ENCODE measurements around the gene BMAL2.
A peak's percentile ranks its signal among the peaks of the same experiment; 100 is the strongest.

BMAL2 gene

GRCh38 chr12:27319409-27319808, 13.2 kb upstream of the BMAL2 start:
- DNase-seq (ENCODE audit: low read depth), result peak; percentile 23

GRCh38 chr12:27319848-27320247, 12.8 kb upstream of the BMAL2 start:
- no peak overlapping the region for H3K4me3 ChIP-seq (ENCODE audit: low read depth, low read length)
- DNase-seq (ENCODE audit: low read depth), result no peak

More at GRCh38 chr12:27319409-27319808, 13.2 kb upstream of the BMAL2 start:
- no peak overlapping the region for H3K4me3 ChIP-seq (ENCODE audit: low read depth, low read length)

DNA sequence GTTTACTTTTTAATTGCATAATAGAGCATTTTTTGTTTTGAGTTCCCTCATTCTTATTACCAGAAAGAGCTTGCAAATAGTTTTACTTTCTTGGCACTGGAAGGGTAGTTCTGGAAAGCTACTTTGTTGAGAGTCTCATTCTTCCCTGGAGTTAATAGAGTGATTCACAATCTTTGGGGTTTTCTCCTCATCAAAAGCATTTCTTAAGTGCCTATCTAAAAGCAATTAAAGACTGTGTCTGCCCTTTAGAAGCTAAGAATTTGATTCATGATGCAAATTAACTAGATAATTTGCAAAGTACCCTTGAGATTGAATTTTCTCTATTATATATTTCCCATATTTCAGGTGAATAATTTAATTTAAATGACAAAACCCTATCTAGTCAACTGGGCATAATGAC, 8.1 kb upstream of the BMAL2 start:
- DNase-seq (ENCODE audit: low read depth), result no peak
- H3K4me3 ChIP-seq (ENCODE audit: low read depth, low read length), result no peak overlapping the region

DNA sequence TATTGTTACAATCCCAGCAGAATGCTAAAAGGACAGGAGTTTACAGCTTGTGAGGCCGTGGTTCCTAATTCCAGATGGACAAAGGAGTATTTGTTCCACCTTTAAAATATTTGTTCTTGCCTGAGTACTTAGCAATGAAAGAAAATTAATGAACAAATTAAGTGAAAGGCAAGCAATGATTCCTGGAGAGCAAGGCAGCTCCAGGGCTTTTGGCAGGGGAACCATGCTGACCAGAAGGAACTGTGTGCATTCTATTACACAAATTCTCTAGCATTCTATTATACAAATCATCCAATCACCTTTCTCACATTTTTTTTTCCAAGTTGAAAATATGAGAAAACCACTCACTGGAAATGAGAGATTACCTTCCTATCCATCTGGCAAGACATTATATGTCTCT, 1.8 kb upstream of the BMAL2 start:
- no peak overlapping the region for H3K4me3 ChIP-seq (ENCODE audit: low read depth, low read length)
- no peak for DNase-seq (ENCODE audit: low read depth)

DNA sequence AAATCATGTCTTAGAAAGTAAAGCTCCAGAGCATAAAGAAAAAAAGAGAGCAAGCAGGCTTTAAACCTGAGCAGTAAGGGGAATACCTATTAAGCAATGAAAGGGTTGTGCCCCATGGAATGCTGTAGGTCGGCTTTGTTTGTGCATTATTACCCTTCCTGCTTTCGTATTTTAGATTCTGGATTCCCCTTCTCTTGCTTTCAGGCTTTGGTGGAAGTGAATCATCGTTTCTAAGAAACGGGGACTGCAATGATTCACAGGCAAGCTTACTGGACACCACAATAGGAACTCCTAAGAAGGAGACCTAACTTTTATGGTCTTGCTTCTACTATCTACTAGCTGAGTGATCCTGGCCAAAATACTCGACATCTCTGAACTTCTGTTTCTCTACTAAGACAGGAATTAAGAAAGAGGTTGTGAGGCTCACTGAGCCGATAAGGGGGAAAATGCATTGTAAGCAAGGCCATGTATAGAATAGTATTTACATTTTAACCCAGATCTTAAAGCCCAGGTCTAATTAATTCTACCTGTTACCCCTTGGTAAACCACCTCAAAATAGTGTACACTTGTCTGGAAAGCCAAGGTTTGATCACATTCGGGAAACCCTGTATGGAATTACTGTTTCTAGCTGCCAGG, 1.2 kb upstream of the BMAL2 start:
- peak; percentile 84 for DNase-seq (ENCODE audit: low read depth)
- no peak overlapping the region for H3K4me3 ChIP-seq (ENCODE audit: low read depth, low read length)

GRCh38 chr12:27331927-27332324, 710 bp upstream of the BMAL2 start:
- no peak for DNase-seq (ENCODE audit: low read depth)
- peak overlapping the region; percentile 68 for H3K4me3 ChIP-seq (ENCODE audit: low read depth, low read length)

GRCh38 chr12:27332407-27332713, 276 bp upstream of the BMAL2 start:
- H3K4me3 ChIP-seq (ENCODE audit: low read depth, low read length), result peak overlapping the region; percentile 68
- no peak for DNase-seq (ENCODE audit: low read depth)

DNA sequence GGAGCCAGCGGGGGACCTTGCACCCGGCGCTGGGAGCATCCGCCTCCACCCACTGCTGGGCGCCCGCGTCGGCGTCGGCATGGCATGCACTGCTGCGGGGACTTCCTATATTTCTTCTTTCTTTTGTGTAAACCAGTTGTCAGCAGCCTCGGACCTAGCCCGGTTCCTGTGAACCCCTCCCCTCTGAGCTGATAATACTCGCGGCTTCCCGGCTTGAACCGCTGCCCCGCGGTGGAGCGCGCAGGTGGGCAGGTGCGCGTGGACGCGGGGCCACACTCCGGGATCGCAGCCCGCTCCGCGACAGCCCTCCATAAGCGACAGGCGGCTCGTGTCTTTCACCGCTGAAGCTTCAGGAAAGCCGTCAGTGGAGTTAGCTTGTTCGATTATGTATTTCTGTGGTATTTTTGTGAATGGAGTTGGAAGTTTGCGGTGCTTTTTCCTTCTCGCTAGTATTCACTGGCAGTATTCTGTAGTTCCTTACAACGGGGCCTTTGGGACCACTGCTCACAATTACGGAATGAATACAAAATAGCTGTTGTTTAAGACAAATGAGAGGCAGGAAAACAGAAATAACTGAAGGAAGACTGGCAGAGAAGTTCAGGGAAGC, 870 bp downstream of the BMAL2 start:
- DNase-seq (ENCODE audit: low read depth), result no peak
- H3K4me3 ChIP-seq (ENCODE audit: low read depth, low read length), result peak overlapping the region; percentile 68

DNA sequence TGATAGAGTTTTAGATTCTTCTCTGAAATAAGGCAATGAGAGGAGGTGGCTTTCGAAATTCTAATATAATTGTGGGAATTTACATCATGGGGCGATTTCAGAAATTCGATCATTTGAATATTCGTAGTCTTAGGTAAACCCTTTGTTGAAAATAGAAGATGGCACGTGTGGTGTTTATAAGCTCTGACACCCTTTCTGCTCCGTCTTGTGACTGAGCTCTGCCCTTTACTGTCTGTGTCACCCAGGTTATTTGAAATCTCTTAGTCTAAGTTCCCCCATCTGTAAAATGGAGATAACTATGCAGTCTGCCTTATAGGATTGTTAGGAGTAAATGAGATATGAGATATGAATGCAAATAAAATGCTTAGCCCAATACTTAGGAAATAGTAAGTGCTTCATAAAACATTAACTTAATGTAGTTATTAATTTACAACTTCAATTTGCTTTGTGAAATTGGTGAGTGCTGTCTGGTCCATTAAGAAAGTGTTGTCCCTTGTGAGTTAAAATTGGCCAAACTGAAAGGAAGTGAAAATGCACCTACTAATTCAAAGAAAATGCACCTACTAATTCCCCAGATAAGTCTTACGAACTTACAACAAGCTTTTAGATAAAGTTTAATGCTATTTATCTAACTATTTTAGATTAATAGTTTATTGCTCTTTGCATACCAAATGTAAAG, 1.5 kb downstream of the BMAL2 start:
- no peak for DNase-seq (ENCODE audit: low read depth)
- peak overlapping the region; percentile 68 for H3K4me3 ChIP-seq (ENCODE audit: low read depth, low read length)

GRCh38 chr12:27334721-27335082, 2.1 kb downstream of the BMAL2 start:
- no peak overlapping the region for H3K4me3 ChIP-seq (ENCODE audit: low read depth, low read length)
- DNase-seq (ENCODE audit: low read depth), result no peak

GRCh38 chr12:27335364-27336281, 3.0 kb downstream of the BMAL2 start:
- H3K4me3 ChIP-seq (ENCODE audit: low read depth, low read length), result no peak overlapping the region
- DNase-seq (ENCODE audit: low read depth), result no peak

DNA sequence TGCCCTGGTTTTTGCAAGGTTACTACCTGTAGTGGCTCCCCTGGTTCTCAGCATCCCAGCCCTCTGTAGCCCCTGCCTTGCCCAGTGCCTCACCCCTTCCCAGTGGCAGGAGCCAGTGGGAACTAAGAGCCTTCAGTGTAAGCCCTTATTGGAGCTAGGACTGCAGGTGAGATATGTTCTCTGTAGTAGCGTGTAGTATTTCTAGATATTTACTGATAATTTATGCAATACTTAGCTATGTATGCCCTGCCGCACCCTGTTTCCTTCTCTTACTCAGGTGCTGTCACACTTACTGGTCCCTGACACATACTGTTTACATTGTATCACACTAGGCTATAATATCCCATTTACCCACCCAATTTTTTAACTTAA, 3.6 kb downstream of the BMAL2 start:
- no peak overlapping the region for H3K4me3 ChIP-seq (ENCODE audit: low read depth, low read length)
- DNase-seq (ENCODE audit: low read depth), result no peak

DNA sequence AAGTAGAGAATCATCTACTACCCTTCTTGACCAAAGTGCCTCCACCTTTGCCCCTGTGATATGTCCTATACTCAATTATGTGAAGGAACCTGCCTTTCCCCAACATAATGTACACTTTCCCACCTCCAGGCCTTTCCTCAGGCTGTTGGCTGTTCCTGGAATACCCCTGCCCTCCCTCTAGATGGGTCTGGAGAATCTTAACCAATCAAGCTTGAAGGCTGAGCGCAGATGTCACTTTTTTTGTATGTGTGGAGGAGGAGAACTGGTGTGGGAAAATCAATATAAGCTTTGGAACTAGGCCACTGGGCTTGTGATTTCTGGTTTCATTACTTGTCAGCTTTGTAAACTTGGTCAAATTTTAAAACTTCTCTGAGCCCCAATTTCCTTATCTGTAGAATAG, 4.7 kb downstream of the BMAL2 start:
- no peak overlapping the region for H3K4me3 ChIP-seq (ENCODE audit: low read depth, low read length)
- no peak for DNase-seq (ENCODE audit: low read depth)

DNA sequence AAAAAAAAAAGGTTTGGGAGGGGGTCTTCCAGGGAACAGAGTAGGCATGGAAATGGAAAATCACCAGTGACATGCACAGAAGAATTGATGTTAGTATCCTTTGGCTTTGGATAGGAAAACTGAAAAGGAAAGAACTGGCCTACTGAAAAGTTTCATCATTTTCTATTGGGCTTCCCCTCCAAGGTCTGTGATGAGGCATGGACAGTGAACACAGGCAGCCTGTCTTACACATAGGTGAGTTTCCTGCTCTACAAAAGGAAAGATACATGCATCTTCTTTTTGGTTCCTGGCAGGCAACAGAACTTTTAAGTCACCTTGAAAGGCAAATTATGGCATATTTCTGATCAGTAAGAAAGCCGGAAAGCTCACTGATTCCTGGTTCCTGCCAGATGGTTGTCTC, 5.8 kb downstream of the BMAL2 start:
- no peak for DNase-seq (ENCODE audit: low read depth)
- no peak overlapping the region for H3K4me3 ChIP-seq (ENCODE audit: low read depth, low read length)

GRCh38 chr12:27340971-27341370, 8.3 kb downstream of the BMAL2 start:
- DNase-seq (ENCODE audit: low read depth), result no peak
- H3K4me3 ChIP-seq (ENCODE audit: low read depth, low read length), result no peak overlapping the region

DNA sequence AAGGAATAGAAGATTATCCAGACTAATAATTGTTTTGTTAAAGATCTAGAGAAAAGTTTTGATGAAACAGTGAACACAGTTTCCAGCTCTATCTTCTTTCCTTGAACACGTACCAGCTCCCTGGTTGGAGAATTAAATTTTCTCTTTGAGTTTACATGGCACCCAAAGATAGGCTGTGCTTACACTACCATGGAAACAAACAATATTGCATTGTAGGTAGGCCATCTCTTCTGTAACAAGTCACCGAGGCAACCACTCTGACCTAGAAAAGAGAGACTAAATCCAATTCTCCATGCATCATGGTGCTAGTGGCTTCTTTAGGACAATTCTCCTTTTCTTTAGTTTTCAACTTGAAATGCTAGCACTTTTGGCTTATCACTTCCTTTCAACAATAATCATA, 9.9 kb downstream of the BMAL2 start:
- H3K4me3 ChIP-seq (ENCODE audit: low read depth, low read length), result no peak overlapping the region
- DNase-seq (ENCODE audit: low read depth), result no peak

- no peak overlapping the region for H3K4me3 ChIP-seq (ENCODE audit: low read depth, low read length)
These were observed 10.8 kb downstream of the BMAL2 start for GRCh38 chr12:27343255-27344000.

GRCh38 chr12:27344246-27344645, 11.6 kb downstream of the BMAL2 start:
- no peak overlapping the region for H3K4me3 ChIP-seq (ENCODE audit: low read depth, low read length)
- no peak for DNase-seq (ENCODE audit: low read depth)

More at GRCh38 chr12:27343255-27344000, 10.8 kb downstream of the BMAL2 start:
- peak; percentile 68 for DNase-seq (ENCODE audit: low read depth)

GRCh38 chr12:27344760-27345159, 12.1 kb downstream of the BMAL2 start:
- DNase-seq (ENCODE audit: low read depth), result no peak
- H3K4me3 ChIP-seq (ENCODE audit: low read depth, low read length), result no peak overlapping the region

DNA sequence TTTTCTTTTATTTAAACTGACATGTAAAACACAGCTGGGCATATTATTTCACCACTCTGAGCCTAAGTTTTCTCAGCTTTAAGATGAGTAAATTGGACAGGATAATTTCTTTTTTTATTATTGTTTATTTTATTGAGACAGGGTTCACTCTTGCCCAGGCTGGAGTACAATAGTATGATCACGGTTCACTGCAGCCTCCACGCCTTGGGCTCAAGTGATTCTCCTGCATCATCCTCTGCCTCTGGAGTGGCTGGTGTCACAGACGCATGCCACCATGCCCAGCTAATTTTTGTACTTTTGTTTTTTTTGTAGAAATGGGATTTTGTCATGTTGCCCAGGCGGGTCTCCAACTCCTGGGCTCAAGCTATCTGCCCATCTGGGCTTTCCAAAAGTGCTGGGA, 12.7 kb downstream of the BMAL2 start:
- no peak for DNase-seq (ENCODE audit: low read depth)
- H3K4me3 ChIP-seq (ENCODE audit: low read depth, low read length), result no peak overlapping the region

All from skeletal muscle cell (primary cell).